ENCODE results near the gene ARPC2.

DNA sequence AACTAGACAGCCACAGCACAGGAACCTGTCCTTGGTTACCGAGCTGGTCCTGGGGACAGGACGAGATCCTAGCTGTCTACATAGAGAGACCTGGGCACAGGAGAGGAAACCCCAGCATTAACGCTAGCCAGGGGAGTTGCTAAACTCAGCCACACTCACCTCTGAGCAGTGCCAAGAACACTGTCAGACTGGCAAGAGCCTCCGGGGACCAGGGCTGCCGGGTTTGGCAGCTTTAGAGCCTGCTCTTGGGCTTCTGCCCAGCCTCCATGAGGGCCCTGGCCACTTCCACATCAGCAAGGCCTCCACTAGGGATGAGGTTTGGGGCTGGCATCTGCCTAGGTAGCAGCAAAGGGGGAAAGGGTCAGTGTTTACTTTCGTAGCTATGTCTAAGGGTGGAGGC lies 68.6 kb downstream of the ARPC2 start:
- TF ChIP-seq CTCF (IDR thresholded peaks at IDR 0.05; ENCODE audit: poor library complexity, severe bottlenecking): no peak
- TF ChIP-seq TAF1 (IDR thresholded peaks at IDR 0.05; ENCODE audit: low read depth): no peak
- no peak for TF ChIP-seq SMC3 (conservative IDR thresholded peaks at IDR 0.05; ENCODE audit: poor library complexity)
- no peak for TF ChIP-seq REST (IDR thresholded peaks at IDR 0.05; ENCODE audit: borderline replicate concordance)
